ENCODE data around the gene SAMMSON.

The SAMMSON gene

DNA sequence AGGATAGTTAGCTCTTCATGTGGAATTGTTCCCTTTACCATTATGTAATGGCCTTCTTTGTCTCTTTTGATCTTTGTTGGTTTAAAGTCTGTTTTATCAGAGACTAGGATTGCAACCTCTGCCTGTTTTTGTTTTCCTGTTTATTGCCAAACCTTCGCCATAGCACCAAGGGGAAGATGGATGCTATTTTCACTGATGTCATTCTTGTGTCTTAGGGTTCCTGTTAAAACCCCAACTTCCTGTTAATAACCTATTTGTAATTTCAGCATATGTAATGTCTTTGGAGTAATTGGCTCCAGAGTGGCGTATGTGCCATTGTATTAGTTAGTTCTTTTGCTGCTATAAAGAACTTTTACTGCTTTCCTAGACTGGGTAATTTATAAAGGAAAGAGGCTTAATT is 10.8 kb downstream of the SAMMSON start:
- DNase-seq, result no peak

DNA sequence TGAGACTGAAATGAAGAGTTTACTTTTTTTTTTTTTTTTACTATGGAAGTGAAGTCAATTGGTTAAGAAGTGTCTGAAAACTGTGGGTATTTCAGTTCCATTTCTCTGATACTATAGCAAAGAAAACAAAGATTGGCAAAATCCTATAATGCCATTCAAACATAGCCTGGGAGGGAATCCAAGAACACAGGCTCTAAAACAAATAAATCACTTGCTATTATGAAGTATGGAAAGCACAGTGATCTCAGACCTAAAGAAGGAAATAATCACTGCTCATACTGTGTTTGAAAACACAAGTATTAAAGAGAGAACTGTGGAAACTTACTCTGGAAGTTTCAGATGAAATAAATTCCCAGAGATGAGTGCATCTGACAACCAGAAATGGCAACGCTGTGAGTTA is 12.0 kb downstream of the SAMMSON start:
- DNase-seq, result no peak

GRCh38 chr3:70020906-70021660 is 21.6 kb downstream of the SAMMSON start:
- no peak for DNase-seq

DNA sequence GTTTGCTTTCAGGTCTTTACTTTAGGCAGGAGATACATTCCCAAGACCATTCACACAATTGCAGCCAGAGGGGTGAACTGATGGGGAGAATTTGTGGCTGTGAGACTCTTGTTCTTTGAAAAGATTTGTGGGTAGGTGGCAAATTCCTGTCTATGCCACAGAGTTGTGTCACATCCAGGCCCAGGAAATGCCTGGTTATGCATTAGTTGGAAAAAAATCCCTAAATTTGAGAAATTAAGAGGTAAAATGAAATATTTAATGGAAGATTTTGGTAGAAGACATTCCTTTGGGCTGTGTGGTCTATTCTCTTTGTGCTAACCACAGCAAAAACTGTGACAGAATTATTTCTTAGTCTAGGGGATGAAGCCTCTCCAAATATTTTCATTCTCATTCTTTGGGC is 28.8 kb downstream of the SAMMSON start:
- DNase-seq, result no peak

GRCh38 chr3:70038693-70039092 is 39.2 kb downstream of the SAMMSON start:
- no peak for DNase-seq

DNA sequence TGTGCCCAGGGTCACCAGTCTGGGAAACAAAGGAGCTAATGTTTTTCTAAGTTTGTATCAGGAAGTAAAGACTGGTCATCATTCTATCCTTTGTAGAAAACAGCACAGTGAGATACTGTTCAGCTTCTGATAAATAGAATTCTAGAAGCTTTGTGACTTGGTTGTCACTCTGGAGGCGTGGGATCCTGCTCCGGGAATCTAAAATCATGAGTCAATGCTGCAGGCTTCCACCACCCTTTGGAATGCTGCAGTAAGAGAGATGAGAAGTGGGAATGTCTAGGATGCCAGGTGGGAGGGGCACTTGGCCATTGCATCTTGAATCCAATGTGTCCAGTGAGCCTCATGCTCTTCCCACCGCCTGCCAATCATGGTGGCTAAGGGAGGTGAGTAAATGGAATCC is 40.9 kb downstream of the SAMMSON start:
- peak in 12 of 56 donors; percentile 0 to 25 (median 6) for DNase-seq

DNA sequence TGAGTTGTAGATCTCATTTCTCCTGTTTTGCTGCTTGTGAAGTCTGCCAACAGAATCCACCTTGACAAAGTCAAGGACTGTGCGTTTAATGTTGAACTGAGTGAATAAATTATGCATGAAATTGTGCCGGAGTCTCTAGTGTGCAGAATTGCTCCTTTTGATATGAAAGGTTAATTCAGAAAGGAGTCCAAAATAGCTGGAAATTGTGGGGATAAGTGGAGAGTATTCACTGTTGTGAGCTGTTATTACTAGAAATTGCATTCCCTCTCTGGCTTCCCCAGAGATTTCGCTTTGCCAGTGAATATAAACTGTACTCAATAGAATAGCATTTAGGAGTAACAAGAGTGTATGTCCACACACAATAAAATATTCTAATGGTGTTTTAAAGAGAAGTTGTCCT is 43.1 kb downstream of the SAMMSON start:
- DNase-seq, result no peak

DNA sequence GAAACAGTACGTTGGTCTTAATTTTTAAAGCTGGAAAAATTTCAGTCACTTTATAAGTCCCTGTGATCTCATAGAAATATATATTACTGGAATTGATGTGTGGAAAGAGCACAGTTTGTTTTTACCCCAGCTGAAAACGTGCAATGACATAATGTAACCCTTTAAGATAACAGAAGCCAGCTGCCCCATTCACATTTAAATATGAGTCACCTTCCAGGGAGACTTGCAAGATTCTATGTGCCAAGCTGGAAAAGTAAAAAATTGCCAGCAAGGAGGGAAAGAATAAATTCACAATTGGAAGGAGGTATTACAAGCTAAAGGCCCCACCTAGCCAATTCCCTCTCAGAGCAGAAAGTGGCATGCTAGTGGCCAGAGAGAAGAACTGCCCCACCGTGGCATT is 50.2 kb downstream of the SAMMSON start:
- DNase-seq, result no peak

- DNase-seq, result no peak
Observed at GRCh38 chr3:70053293-70053692, 53.8 kb downstream of the SAMMSON start.

DNA sequence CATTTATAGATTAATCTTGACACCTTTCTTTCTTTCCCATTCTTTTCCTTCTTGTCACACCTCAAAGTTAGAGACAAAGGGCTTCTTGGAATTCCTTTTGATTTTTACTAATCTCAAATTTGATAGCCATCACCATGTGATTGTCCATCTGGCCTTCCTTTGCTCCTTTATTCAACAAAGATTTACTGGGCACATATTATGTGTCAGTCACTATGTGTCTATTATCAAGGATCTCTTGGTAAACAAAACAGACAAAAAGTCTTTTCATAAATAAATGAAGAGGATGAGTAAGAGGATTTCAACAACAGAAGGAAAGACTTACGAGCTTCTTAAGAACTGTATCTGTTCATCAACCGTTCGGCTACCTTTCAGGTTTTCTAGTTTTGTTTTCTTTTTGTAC is 56.5 kb downstream of the SAMMSON start:
- DNase-seq, result no peak

DNA sequence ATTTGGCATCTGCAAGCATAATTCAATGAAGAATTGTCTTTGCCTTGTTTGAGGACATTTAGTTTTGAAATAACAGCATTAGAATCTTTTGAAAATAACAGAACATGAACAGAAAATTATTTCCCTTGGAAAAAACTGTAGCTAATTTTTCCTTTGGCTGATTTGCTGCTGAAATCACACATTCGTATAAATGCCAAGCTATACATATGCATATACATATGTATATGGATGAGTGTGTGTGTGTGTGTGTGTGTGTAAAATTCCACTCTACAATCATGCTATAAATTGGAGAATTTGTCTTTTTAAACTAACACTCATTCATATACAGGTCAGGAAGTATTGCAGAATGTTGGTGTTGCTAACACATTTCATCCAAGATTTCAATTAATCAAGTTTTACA is 57.9 kb downstream of the SAMMSON start:
- DNase-seq, result no peak

- DNase-seq, result no peak
Observed at GRCh38 chr3:70061096-70061495, 61.6 kb downstream of the SAMMSON start.

GRCh38 chr3:70064194-70064779 is 64.8 kb downstream of the SAMMSON start:
- peak in 12 of 56 donors; percentile 2 to 66 (median 16) for DNase-seq

GRCh38 chr3:70065696-70066253 is 66.2 kb downstream of the SAMMSON start:
- DNase-seq, result no peak

GRCh38 chr3:70067860-70068521 is 68.5 kb downstream of the SAMMSON start:
- DNase-seq, result no peak

DNA sequence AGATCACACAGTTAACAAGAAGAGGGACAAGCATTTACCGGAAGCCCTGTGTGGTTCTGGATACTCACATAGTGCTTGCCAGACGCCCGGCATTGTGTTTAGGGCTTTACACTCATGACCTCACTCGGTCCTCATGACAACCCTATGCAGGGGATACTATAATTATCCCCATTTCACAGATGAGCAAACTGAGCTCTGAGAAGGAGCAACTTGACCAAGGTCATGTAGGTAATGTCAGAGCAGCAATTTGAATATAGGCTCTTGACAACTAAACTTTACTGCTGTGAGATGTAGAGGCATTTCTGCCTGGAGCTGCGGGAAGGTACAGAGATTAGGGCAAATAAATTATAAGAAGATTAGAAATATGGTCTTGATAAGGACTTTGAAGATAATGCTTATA is 70.0 kb downstream of the SAMMSON start:
- DNase-seq, result no peak

DNA sequence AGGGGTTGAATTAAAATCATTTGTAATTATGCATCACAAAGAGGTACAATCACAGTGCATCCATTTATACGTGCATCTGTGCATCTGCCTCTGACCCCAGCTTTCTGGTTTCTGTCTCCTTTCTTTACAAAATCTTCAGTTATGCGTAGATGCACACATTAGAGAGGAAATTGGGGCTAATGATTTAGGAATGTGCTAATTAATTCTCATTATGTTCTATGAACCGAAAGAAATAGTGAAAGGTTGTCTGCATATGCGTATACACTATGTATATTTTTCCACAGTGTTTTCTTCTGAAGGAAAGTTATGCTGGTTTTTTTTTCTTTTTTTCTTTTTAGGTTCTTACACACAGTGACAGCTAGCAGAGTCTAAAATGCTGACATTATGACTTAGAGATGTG is 71.6 kb downstream of the SAMMSON start:
- no peak for DNase-seq

DNA sequence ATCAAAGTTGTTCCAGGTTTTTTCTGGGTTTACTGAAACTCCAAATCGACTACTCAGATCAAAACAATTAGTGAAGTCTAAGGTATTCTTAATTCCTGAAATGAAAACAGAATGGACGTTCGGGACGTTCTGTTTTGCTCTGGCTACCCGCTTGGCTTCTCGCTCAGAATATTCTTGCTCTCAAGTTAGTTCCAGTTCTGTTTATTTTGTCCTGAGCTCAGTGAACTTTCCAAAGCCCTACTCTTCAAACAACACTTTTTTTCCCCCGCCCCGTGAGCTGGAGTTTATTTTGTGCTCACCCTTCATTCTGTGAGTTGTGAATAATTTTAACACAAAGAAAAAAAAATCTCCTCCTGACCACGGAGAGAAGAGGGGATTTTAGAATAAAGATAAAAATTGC is 72.6 kb downstream of the SAMMSON start:
- DNase-seq, result no peak

GRCh38 chr3:70072754-70073153 is 73.2 kb downstream of the SAMMSON start:
- no peak for DNase-seq

GRCh38 chr3:70075101-70075500 is 75.6 kb downstream of the SAMMSON start:
- no peak for DNase-seq

DNA sequence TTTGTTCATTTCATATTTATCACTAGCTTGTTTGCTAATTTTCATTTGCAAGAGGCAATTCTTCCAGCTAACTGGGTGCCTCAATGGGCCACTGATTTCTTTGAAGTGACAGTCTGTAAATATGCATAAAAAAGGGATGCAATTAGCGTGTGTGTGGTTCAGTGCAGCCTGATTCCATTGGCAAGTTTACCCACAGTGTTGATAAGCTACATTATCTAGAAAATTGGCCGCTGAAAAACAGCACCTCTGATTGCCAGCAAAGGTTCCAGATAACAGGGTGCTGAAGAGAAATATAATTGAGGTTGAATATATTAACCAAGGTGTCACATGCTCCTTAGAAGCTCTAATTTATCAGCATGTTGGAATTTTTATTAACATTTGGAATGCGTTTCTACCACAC is 76.9 kb downstream of the SAMMSON start:
- DNase-seq, result no peak

- no peak for DNase-seq
Observed at GRCh38 chr3:70078778-70079177, 79.2 kb downstream of the SAMMSON start.

DNA sequence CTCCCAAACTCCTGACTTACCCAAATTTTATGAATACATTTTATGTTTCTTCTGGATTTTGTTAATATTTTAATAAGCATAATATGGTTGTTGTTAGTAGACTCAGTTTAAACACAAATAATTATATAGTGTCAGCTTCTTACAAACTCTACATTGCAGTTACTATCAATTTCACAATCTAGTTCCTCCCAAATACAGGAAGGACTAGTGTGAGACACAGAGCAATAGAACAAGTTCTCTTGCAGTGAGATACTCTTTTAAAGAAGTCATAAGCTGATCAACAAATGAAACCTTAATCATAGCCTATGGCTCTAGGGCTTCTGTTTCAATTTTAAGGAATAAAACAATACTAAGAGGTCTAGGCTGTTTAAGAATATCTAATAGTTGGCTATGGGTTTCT is 86.1 kb downstream of the SAMMSON start:
- DNase-seq, result no peak
